ENCODE results near the gene TRPM2.
"Not testable (repeated sequence)": the region's sequence is repeated elsewhere in the genome, so short reads cannot be mapped to it uniquely, and the experiment has no call there.

TRPM2 gene

DNA sequence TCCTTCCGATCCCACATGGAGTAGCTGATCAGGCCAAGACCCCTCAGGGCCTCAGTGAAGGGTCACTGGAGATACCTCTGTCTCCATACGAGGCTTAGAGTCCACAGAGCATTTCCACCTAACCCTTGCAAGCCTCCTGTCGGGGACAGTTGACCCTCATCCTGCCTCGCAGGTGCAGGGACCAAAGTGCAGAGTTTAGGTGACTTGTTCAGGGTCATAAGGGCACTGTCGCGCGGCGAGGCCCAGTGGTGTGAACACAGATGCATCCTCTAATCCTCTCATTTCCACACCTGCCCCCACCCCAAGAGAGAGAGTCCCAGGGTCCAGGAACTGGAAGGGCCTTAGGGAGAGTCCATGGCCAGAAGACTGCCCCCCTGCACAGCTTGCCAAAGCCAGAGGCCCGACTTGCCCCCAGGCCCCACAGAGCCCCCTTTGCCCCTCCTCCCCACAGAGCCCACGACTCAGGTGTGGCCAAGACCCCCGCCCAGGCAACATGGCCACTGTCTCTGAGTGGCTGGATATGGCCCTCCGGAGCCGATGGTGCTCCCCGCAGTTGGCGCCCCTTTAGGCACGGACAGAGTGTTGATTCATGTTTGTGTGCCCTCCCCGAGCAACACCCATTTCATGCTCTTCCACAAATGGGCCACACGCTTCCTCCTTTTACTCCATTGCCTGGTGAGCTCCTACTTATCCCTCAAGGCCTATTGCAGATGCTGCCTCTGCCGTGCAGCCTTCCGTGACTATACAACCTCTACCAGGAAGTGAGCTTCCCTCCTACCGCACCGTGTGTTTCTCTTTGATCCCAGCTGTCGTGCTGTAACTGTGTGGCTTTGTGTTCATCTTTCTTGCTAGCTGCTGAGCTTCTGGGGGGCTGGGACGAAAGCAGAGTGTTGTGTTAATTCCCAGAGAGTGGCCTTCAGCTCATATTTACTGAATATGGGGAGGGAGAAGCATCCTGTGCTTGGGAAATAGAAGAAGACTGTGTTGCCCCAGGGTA is 1.7 kb downstream of the TRPM2 start:
- no peak for DNase-seq

DNA sequence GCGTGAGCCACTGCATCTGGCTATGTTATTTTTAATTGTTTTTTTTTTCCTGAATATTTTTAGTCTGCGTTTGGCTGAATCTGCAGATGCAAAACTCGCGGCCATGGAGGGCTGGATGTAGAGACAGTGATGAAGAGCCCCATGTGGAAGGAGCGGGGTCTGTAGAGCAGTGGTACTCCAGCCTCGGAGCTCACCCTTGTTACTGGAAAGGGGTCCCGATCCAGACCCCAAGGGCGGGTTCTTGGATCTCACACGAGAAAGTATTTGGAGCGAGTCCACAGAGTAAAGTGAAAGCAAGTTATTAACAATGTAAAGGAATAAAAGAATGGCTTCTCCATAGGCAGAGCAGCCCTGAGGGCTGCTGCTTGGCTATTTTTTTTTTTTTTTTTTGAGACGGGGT is 2.7 kb downstream of the TRPM2 start:
- DNase-seq = no peak

DNA sequence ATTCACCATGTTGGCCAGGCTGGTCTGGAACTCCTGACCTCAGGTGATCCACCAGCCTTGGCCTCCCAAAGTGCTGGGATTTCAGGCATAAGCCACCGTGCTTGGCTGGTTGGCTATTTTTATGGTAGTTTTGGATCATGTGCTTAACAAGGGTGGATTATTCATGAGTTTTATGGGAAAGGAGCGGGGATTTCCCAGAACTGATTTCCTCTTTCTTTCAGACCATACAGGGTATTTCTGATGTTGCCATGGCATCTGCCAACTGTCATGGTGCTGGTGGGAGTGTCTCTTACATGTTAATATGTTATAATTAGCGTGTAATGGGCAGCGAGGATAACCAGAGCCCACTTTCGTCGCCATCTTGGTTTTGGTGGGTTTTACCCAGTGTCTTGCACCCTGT is 3.2 kb downstream of the TRPM2 start:
- no peak for DNase-seq

DNA sequence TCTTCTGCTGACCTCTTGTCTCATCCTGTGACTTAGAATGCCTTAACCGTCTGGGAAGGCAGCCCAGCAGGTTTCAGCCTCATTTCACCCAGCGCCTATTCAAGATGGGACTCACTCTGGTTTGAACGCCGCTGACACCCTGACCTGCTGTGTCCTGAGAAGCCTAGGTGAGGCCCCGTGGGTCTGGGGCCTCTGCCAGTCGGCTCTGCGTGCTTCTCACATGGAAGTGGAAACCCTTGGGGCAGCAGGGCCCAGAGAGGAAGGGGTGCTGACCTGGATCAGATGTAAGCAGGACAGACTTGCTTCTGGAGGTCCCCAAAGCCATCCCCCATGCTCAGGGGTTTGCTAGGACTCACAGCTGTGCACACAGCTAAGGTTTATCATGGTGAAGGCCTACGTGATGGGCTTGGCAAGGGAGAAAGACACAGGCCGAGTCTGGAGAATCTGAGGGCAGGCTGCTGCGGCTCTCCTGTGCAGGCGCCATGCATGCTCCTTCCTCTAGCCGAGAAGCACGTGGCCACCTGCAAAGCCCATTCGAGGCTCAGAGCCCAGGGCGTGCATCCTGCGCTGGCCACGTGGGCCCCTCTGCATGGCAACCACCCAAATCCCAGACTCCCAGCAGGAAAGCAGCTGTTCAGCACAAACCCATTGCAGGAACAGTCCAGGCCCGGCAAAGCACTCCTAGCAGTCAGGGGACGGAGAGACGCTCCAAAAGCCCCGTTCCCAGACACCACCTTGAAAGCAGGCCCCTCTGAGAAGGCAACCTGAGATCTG is 3.8 kb downstream of the TRPM2 start:
- no peak for DNase-seq

DNA sequence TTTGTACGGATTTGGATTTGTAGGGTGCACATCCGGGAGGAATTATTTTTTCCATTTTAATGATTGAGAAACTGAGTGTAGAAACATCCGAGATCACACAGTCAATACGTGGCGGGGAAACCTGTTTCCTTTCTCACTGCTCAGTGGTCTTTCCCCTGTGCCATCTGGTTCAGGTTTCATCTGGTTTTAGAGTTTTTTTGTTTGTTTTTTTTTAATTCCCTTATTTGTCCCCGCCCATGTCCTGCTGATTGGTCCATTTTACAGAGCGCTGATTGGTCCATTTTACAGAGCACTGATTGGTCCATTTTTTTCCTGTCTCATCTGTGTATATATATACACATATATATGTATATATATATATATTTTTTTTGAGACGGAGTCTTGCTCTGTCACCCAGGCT is 6.0 kb downstream of the TRPM2 start:
- DNase-seq = no peak

DNA sequence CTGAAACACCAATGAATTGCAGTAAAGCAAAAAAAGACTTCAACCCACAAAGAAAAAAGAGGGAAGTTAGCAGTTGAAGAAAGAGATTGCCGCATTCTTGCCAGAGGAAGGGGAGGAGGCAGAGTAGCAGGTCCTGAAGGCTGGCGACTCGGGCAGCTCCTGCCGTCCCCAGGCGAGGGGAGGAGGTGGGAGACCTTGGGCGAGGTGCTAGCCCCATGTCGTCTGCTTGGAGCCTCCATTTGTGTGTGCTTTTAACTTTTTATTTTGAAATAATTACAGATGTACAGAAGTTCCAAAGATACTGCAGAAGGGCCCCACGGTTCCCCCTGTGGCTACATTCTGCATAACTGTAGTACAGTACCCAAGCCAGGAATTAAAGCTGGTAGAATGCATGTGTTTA is 6.7 kb downstream of the TRPM2 start:
- DNase-seq = no peak

DNA sequence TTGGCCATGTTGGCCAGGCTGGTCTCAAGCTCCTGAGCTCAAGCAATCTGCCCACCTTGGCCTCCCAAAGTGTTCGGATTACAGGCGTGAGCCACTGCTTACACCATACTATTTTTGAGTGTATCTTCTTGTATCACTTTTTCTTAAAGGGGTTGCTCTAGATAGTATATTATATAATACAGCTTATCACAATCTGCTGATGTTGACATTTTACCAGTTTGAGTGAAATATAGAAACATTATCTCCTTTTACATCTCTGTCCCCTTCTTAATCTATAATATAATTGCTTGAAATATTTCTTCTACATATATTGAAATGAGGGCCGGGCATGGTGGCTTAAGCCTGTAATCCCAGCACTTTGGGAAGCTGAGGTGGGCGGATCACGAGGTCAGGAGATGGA is 8.5 kb downstream of the TRPM2 start:
- not testable (repeated sequence) for DNase-seq

DNA sequence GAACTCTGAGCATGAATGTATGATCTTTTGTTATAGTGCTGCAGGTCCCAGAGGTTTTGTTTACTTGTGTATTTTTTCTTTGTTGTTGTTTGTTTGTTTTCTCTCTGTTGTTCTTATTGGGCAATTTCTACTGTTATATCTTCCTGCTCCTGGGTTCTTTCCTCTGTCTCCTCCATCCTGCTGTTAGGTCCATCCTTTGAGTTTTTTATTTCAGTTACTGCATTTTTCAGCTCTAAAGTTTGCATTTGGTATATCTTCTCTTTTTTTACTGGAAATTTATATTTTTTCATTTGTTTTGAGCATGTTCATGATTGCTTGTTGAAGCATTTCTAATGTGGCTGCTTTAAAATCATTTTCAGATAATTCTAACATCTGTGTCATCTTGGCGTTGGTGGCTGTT is 9.9 kb downstream of the TRPM2 start:
- no peak for DNase-seq

DNA sequence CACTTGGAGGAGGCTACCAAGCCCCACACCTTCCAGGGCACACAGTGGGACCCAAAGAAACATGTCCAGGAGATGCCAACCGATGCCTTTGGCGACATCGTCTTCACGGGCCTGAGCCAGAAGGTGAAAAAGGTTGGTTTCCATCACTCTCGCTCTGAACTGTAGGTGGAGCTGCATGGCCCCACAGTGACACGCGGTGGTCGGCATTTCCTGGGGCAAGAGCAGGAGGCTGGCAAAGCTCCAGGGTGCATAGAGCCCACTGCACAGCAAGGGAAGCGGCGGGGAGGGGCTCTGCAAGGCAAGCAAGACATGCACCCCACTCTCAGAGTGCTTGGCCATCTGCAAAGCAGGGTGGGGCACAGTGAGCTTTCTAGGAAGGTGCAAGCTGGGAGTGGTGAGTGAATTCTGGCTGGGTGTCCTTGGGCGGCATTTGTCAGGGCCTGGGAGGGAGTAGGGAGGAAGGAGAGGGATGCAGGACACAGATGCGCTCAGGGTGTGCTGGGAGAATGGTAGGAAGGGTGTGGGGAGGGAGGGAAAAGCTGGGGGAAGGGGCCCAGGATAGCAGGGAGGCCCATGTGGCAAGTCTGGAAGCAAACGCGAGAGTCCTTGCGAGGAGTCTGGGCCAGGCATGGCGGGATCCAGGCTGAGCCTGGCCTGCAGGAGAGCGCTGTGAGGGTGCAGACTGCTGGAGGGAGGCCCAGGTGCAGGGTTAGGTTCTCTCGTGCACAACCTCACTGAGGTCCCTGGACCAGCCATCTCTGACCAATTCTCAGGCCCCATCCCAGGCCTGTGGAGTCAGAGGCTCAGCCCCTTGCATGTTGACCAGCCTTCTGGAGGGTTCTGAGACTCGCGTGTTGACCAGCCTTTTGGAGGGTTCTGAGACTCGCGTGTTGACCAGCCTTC is 11.0 kb downstream of the TRPM2 start:
- DNase-seq = no peak

DNA sequence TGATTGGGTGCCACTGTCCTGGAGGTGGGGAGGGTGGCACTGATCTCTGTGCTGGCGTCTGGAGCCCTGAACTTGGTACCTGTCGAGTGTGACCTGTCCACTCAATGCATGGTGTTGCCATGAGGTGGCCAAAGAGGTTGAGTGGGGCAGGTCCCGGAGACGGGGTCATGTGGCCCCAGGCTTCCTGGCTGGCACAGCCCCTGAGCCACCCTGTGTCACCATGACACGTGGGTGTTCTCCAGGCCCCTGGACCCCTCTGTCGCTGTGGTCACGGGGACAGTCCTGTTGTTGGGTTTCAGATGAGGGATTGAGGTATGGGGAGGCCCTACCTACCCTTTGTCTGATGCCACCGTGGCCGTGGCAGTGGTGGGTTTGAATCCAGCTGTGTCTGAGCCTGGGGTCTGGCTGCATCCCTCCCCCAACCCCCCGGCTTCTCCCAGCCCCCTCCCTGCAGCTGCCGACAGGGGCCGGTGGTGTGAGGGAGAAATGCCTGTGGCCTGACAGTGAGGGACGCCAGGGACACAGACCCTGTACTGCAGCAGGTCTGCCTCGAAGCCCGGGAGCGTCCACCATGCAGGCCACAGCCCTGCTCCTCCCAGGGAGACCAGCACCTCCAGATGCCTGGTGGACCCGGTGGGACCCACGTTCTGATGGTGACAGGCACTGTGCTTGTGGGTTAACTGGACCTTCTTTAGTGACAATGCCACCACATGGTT is 12.0 kb downstream of the TRPM2 start:
- DNase-seq = no peak

DNA sequence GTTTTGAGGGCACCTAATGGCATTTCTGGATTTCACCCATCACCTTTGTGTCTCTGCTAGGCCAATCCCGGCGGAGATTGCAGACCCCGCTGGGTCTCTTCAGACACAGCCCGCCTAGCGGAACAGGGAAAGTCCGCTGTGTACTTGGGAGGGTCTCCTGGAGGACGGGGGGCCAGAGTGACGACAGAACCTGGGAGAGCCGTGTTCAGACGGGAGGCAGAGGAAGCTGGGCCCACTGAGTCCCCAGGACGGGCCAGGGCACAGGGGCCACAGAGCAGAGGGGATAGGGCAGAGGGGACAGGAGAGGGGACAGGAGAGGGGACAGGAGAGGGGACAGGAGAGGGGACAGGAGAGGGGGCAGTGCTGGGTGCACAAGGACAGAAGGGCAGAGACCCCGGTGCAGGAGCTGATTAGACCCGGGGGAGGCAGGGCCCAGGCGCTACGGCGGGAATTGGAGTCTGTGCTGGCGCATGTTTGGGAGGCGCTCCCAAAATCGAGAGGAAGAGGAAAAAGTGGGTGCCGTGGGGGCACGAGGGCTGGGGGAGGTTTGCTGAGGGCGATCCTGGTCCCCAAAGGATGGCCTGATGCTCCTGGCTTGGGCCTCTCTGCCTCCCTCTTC is 12.7 kb downstream of the TRPM2 start:
- no peak for DNase-seq

DNA sequence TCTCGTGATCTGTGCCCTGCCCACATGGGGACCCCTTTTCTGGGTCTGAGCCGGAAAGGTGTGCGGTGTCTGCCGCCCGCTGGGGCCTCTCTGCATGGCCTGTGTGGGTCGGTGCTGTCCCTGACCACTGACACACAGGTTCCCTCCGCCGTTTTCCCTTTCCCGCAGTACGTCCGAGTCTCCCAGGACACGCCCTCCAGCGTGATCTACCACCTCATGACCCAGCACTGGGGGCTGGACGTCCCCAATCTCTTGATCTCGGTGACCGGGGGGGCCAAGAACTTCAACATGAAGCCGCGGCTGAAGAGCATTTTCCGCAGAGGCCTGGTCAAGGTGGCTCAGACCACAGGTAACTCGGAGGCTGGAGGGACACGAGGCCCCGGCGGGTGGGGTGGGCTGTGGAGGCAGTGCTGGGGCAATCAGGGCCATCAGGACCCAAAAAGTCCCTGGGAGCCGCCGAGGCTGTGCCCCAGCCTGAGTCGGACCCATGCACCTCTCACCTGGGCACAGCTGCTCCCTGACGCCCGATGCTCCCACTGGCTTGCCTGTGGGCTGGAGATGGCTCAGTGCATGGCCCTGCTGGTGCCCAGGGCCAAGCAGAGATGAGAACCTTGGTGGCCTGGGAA is 13.3 kb downstream of the TRPM2 start:
- DNase-seq = no peak

DNA sequence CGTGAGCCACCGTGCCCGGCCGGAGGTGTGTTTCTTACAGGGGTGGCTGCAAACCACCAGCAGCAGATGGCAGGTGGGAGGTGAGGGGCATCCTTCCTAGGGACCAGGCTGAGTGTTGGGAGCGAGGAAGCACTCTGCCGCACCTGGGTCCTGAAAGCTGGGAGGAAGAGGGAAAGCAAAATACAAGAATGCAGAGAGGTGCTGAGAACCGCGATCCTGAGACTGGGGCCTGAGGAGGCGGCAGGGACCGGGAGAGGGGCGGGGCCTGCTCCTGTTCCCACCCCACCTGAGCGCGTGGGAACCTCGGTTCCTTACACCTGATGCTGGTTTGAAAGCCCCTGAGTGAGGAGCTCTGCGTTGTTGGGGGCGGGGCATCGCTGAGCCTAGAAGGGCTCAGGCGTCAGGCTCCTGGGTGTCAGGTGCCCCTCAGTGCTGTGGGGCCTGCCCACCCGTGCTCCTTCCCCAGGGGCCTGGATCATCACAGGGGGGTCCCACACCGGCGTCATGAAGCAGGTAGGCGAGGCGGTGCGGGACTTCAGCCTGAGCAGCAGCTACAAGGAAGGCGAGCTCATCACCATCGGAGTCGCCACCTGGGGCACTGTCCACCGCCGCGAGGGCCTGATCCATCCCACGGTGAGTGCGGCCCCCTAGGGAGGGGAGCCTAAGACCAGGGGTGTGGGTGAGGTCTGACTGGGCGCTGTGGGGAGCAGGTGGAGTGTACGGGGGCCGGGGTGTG is 15.5 kb downstream of the TRPM2 start:
- DNase-seq = no peak

DNA sequence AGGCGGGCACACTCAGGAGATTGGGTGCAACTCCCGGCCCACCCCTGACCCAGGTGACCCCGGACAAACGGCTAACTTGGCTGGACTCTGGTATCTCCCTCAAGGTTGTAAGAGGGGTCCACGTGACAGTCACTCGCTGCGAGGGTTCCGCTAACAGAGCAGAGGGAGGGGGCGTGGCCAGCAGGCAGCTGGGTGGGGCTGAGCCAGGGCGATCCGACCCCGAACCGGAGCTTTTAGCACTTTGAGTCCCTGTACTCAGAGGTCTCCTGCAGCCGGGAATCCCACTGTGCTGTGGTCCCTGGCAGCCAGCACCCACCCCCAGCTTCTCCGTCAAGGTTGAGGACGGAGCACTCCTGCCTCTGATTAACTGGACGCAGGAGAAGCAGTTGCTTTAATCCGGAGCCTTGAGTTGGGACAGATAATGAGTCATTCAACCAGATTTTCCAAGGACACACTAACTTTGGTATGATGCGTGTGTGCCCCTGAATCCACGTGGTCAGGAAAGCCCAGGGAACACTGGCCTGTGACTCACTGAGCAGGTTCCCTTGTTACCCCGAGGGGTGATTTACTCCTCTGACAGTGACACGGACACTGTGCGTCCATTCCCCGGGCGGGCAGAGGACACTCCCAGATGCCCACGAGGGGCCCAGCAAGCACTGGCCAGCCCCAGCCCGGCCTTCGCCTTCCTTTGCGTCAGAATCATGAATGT is 16.8 kb downstream of the TRPM2 start:
- DNase-seq = peak; percentile 10

DNA sequence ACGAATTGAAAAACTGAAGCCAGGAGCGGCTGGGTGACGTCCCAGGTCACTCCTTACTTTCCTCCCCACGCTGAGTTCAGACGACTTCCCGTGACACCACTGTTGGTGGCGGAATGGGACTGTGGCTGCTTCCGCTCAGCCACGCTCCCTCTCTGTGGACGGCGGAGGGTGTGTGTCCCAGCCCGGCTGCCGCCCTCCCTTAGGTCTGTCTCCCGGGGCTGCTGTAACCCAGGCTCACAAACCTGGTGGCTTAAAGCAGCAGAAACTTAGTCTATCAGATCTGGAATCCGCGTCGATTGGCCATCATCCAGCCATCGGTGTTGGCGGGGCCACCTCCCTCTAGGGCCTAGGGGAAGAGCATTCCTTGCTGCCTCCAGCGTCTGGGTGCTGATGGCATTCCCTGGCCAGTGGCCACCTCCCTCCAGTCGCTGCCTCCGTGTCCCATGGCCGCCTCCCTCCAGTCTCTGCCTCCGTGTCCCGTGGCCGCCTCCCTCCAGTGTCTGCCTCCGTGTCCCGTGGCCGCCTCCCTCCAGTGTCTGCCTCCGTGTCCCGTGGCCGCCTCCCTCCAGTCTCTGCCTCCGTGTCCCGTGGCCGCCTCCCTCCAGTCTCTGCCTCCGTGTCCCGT is 17.5 kb downstream of the TRPM2 start:
- DNase-seq = no peak

DNA sequence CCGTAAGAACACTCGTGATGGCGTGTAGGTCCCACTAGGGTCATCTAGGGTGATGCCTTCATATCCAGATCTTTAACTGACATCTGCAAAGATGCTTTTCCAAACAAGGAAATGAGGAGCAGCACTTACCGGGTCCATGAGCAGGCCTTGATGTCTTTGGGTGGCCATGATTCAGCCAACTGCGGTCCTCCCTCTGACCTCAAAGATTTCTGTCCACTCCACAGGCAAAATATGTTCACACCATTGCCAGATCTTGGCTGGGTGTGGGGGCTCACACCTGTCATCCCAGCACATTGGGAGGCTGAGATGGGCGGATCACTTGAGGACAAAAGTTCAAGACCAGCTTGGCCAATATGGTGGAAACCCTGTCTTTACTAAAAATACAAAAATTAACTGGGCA is 18.2 kb downstream of the TRPM2 start:
- no peak for DNase-seq

DNA sequence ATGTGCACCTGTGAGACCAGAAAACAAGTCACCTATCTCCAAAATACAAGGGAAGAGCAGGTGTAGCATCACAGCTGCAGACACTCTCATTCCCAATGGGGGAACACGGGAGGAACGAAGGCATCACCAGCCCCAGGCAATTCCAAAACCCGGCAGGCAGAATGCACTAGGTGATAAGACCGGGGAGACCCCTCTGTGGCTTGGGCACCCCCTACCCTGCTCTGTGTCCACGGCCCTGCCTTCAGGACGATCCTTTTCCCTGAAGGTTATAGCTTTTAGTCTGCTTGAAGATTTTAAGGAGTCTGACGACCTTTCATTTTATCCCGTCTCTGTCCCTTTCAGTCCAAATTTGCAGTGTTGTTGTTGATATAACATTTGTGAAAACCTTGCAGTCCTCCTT is 19.2 kb downstream of the TRPM2 start:
- no peak for DNase-seq

DNA sequence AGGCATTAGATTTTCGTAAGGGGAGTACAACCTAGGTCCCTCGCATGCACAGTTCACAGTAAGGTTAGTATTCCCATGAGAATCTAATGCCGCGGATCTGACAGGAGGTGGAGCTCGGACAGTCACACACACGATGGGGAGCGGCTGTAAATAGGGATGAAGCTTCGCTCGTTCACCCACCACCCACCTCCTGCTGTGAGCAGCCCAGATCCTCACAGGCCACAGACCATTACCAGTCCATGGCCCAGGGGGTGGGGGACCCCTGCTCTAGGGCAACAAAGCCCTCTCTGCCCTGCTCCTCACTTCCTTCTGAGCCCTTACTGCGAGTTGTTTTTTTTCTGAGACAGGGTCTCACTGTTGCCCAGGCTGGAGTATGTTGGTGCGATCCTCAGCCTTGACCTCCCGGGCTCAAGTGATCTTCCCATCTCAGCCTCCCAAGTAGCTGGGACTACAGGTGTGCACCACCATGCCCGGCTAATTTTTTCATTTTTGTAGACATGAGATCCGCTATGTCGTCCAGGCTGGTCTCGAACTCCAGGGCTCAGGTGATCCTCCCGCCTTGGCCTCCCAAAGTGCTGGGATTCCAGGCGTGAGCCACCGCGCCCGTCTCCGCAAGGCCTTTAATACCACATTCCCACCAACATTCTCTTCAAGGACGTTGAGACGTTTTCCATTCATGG is 21.3 kb downstream of the TRPM2 start:
- no peak for DNase-seq

DNA sequence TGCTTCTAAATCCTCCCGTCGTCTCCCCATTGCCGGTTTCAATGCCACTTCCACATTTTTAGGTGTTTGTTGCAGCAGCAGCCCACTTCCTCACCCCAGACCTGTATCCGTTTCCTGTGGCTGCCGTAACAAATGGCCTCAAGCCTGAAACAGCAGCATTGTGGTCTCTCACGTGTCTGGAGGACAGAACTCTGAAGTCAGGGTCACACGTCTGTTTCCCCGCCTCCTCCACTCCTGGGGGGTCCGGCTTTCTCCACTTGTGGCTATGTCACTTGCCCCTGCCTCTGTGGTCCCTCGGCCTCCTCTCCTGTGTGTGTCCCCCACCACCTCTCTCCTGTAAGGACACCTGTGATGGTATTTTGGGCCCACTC is 21.8 kb downstream of the TRPM2 start:
- DNase-seq = no peak
